OCI-LY3 (cell line): ENCODE data around the gene KDM5A.
"Not testable (repeated sequence)": the region's sequence is repeated elsewhere in the genome, so short reads cannot be mapped to it uniquely, and the experiment has no call there.

ENCODE experiments used
- H2AFZ ChIP-seq: fragments of 200-600, 300-600 bp; shearing (Covaris generic); 2 replicates; pipeline ENCODE4 v1.6.0; 2014; ENCODE audit warnings: antibody characterized with exemption, low read depth, low read length
- H3K27ac ChIP-seq: fragments of 200-600, 300-600 bp; sonication (generic); 2 replicates; pipeline ENCODE4 v1.5.1; 2014; ENCODE audit warnings: mild to moderate bottlenecking, low read length, moderate library complexity, mixed read lengths
- H3K27me3 ChIP-seq: fragments of 200-600, 300-600 bp; sonication (generic); 2 replicates; pipeline ENCODE4 v1.6.1; 2014; ENCODE audit warnings: low read depth, low read length, mixed read lengths
- H3K36me3 ChIP-seq: fragments of 200-600, 300-600 bp; sonication (generic); replicated peaks from 2 replicates; pipeline ENCODE3; 2014; ENCODE audit warnings: low read depth, low read length, mixed read lengths
- H3K4me1 ChIP-seq: fragments of 300-600, 200-600 bp; sonication (generic); 2 replicates; pipeline ENCODE4 v1.6.1; 2014; ENCODE audit warnings: low read length, mixed read lengths
- H3K4me2 ChIP-seq: fragments of 200-600, 300-600 bp; sonication (generic); 2 replicates; pipeline ENCODE4 v1.6.1; 2014; ENCODE audit warnings: low read length, mixed read lengths
- H3K4me3 ChIP-seq: fragments of 300-600, 200-600 bp; sonication (generic); 2 replicates; pipeline ENCODE4 v1.5.1; 2014; ENCODE audit warnings: antibody characterized with exemption, mild to moderate bottlenecking, low read length, moderate library complexity
- H3K79me2 ChIP-seq: fragments of 300-600, 200-600 bp; shearing (Covaris generic); 2 replicates; pipeline ENCODE4 v1.6.1; 2014; ENCODE audit warnings: mild to moderate bottlenecking, low read length, mixed read lengths
- H3K9ac ChIP-seq: fragments of 300-600, 200-600 bp; shearing (Covaris generic); 2 replicates; pipeline ENCODE4 v1.6.0; 2014; ENCODE audit warnings: mild to moderate bottlenecking, low read length, moderate library complexity
- H3K9me3 ChIP-seq: fragments of 200-600, 300-600 bp; shearing (Covaris generic); 2 replicates; pipeline ENCODE4 v1.6.1; 2014; ENCODE audit warnings: low read length, mixed read lengths; ENCODE audit not compliant: insufficient read depth
- H4K20me1 ChIP-seq: fragments of 200-600, 300-600 bp; sonication (generic); 2 replicates; pipeline ENCODE4 v1.6.1; 2016; ENCODE audit warnings: low read length, mixed read lengths; ENCODE audit not compliant: insufficient read depth
- CTCF ChIP-seq: fragments of 200-600, 300-600 bp; sonication (generic); IDR thresholded peaks from 2 replicates; pipeline ENCODE4 v1.5.1; 2014; ENCODE audit warnings: antibody characterized with exemption, low read length, low read depth
- EZH2phosphoT487 ChIP-seq: fragments of 200-600 bp; shearing (Covaris generic); IDR thresholded peaks from 2 replicates; pipeline ENCODE4 v1.6.1; 2018; ENCODE audit warnings: antibody characterized with exemption, mixed run types, low read depth

Gene KDM5A

GRCh38 chr12:308511-308910, 80.6 kb downstream of the KDM5A start:
- H3K27me3 ChIP-seq = no peaks in the 10 kb centered on the region
- no peaks in the 10 kb centered on the region for H3K4me1 ChIP-seq
- H3K4me3 ChIP-seq = no peak overlapping the region
- no peak overlapping the region for H3K9ac ChIP-seq
- peaks cover 80% of the 10 kb centered on the region for H3K36me3 ChIP-seq
- H4K20me1 ChIP-seq = 0 out of 2 replicates have a peak, but pooled peaks cover 8% of the 10 kb centered on the region
- no peak overlapping the region for H3K27ac ChIP-seq
- TF ChIP-seq EZH2phosphoT487 = no peak
- TF ChIP-seq CTCF = no peak
- H3K4me2 ChIP-seq = no peak overlapping the region
- no peaks in the 10 kb centered on the region for H3K9me3 ChIP-seq
- no peak overlapping the region for H2AFZ ChIP-seq
- H3K79me2 ChIP-seq = peaks cover 10% of the 10 kb centered on the region

GRCh38 chr12:307406-307805, 81.7 kb downstream of the KDM5A start:
- TF ChIP-seq EZH2phosphoT487 (no peak), CTCF (no peak)
- Histone ChIP-seq H3K4me1 (no peaks in the 10 kb centered on the region), H4K20me1 (0 out of 2 replicates have a peak, but pooled peaks cover 8% of the 10 kb centered on the region), H2AFZ (no peak overlapping the region), H3K27ac (no peak overlapping the region), H3K4me2 (no peak overlapping the region), H3K27me3 (no peaks in the 10 kb centered on the region), H3K79me2 (peaks cover 20% of the 10 kb centered on the region), H3K9ac (no peak overlapping the region), H3K4me3 (no peak overlapping the region), H3K36me3 (peaks cover 72% of the 10 kb centered on the region), H3K9me3 (no peaks in the 10 kb centered on the region)

GRCh38 chr12:304805-305204, 84.3 kb downstream of the KDM5A start:
- H3K4me1 ChIP-seq = no peaks in the 10 kb centered on the region
- no peak overlapping the region for H3K27ac ChIP-seq
- no peak overlapping the region for H3K4me2 ChIP-seq
- H3K79me2 ChIP-seq = peaks cover 32% of the 10 kb centered on the region
- no peak overlapping the region for H3K4me3 ChIP-seq
- H3K36me3 ChIP-seq = peaks cover 52% of the 10 kb centered on the region
- H2AFZ ChIP-seq = no peak overlapping the region
- no peak overlapping the region for H3K9ac ChIP-seq
- H3K27me3 ChIP-seq = no peaks in the 10 kb centered on the region
- H3K9me3 ChIP-seq = no peaks in the 10 kb centered on the region
- H4K20me1 ChIP-seq = peaks cover 14% of the 10 kb centered on the region; the same call in 1 of the 2 replicates
- TF ChIP-seq CTCF (no peak), EZH2phosphoT487 (no peak)

- not testable (repeated sequence) for H3K4me3 ChIP-seq, H3K9me3 ChIP-seq, H3K27me3 ChIP-seq, H3K4me2 ChIP-seq, H2AFZ ChIP-seq, H3K4me1 ChIP-seq, H3K27ac ChIP-seq, H3K9ac ChIP-seq
- H4K20me1 ChIP-seq = peaks cover 14% of the 10 kb centered on the region; the same call in 1 of the 2 replicates
- peaks cover 35% of the 10 kb centered on the region for H3K79me2 ChIP-seq
- peaks cover 34% of the 10 kb centered on the region for H3K36me3 ChIP-seq
These were observed 86.4 kb downstream of the KDM5A start for GRCh38 chr12:302766-303165.

GRCh38 chr12:300166-300565, 89.0 kb downstream of the KDM5A start:
- Histone ChIP-seq H3K79me2 (peaks cover 35% of the 10 kb centered on the region), H4K20me1 (peaks cover 17% of the 10 kb centered on the region; the same call in 1 of the 2 replicates), H3K36me3 (peaks cover 33% of the 10 kb centered on the region)
- not testable (repeated sequence) for H3K4me2 ChIP-seq, H2AFZ ChIP-seq, H3K9me3 ChIP-seq, H3K27ac ChIP-seq, H3K4me1 ChIP-seq, H3K9ac ChIP-seq, H3K4me3 ChIP-seq, H3K27me3 ChIP-seq

- H3K27me3 ChIP-seq, H3K4me2 ChIP-seq, H3K4me3 ChIP-seq, H3K27ac ChIP-seq, H3K4me1 ChIP-seq, H3K9ac ChIP-seq, H2AFZ ChIP-seq, H3K9me3 ChIP-seq: not testable (repeated sequence)
- Histone ChIP-seq H3K36me3 (peaks cover 34% of the 10 kb centered on the region), H3K79me2 (peaks cover 31% of the 10 kb centered on the region), H4K20me1 (peaks cover 13% of the 10 kb centered on the region; the same call in 1 of the 2 replicates)
These were observed 89.6 kb downstream of the KDM5A start for GRCh38 chr12:299511-299910.

- H3K36me3 ChIP-seq = peaks cover 37% of the 10 kb centered on the region
- H3K27ac ChIP-seq, H3K27me3 ChIP-seq, H3K4me2 ChIP-seq, H4K20me1 ChIP-seq, H3K4me1 ChIP-seq, H3K9ac ChIP-seq, H2AFZ ChIP-seq, H3K4me3 ChIP-seq, H3K9me3 ChIP-seq: not testable (repeated sequence)
- peaks cover 20% of the 10 kb centered on the region for H3K79me2 ChIP-seq
These were observed 91.1 kb downstream of the KDM5A start for GRCh38 chr12:298059-298458.
